ACHN (cell line): ENCODE data around the gene IPPK.

Experiments used
- DNase-seq: peaks from one replicate; pipeline ENCODE4 v3.0.0-alpha.2; 2015
- in situ Hi-C: cut with HindIII; loops from 2 replicates; pipeline ENCODE4 v1.10.0; 2017; ENCODE audit warnings: low sequenced_read_pairs, low pct_ligation_motif_present, low pct_unique_long_range_greater_than_20kb

IPPK gene

GRCh38 chr9:92661743-92662142 is 8.2 kb downstream of the IPPK start:
- in situ Hi-C loops = no loop called here
- DNase-seq = no peak

GRCh38 chr9:92661127-92661526 is 8.8 kb downstream of the IPPK start:
- in situ Hi-C loops = no loop called here
- DNase-seq = no peak

GRCh38 chr9:92660266-92660665 is 9.7 kb downstream of the IPPK start:
- in situ Hi-C loops = no loop called here
- DNase-seq = no peak

- in situ Hi-C loops = no loop called here
- no peak for DNase-seq
Measured at GRCh38 chr9:92659601-92660000, 10.3 kb downstream of the IPPK start.

- in situ Hi-C loops = no loop called here
- DNase-seq = no peak
Measured at GRCh38 chr9:92658611-92659010, 11.3 kb downstream of the IPPK start.

GRCh38 chr9:92658176-92658575 is 11.8 kb downstream of the IPPK start:
- no peak for DNase-seq
- in situ Hi-C loops = no loop called here

GRCh38 chr9:92657296-92658094 is 12.4 kb downstream of the IPPK start:
- no peak for DNase-seq
- in situ Hi-C loops = no loop called here

GRCh38 chr9:92656537-92656925 is 13.4 kb downstream of the IPPK start:
- no peak for DNase-seq
- in situ Hi-C loops = no loop called here

- no peak for DNase-seq
- in situ Hi-C loops = no loop called here
Measured at GRCh38 chr9:92655896-92656536, 13.9 kb downstream of the IPPK start.

- no peak for DNase-seq
- in situ Hi-C loops = no loop called here
Measured at GRCh38 chr9:92655366-92655765, 14.6 kb downstream of the IPPK start.

- DNase-seq = no peak
- in situ Hi-C loops = no loop called here
Measured at GRCh38 chr9:92654481-92655301, 15.2 kb downstream of the IPPK start.

- in situ Hi-C loops = no loop called here
- no peak for DNase-seq
Measured at GRCh38 chr9:92652461-92652860, 17.5 kb downstream of the IPPK start.

GRCh38 chr9:92650839-92651621 is 18.9 kb downstream of the IPPK start:
- DNase-seq = no peak
- in situ Hi-C loops = no loop called here

GRCh38 chr9:92650296-92650695 is 19.6 kb downstream of the IPPK start:
- in situ Hi-C loops = no loop called here
- DNase-seq = no peak

GRCh38 chr9:92649007-92649406 is 20.9 kb downstream of the IPPK start:
- no peak for DNase-seq
- in situ Hi-C loops = no loop called here

- in situ Hi-C loops = no loop called here
- DNase-seq = no peak
Measured at GRCh38 chr9:92648474-92648971, 21.4 kb downstream of the IPPK start.

- in situ Hi-C loops = no loop called here
- DNase-seq = no peak
Measured at GRCh38 chr9:92647671-92648473, 22.1 kb downstream of the IPPK start.

- in situ Hi-C loops = no loop called here
- no peak for DNase-seq
Measured at GRCh38 chr9:92645041-92645440, 24.9 kb downstream of the IPPK start.
